Body of pancreas (tissue), 4 donors: ENCODE data around the gene CHCHD3.

Experiments used
- POLR2A ChIP-seq, 3 donors: fragments of 450-650 bp; IDR thresholded peaks; one replicate each; pipeline ENCODE4 v1.6.1; 2016; ENCODE audit warnings: antibody characterized with exemption in 3 of 3, mild to moderate bottlenecking in 2 of 3
- TF ChIP-seq, protein P1 (sequence below), 7 experiments: fragments of 450-650 bp in 4 of 7; fragments of 200-600 bp in 3 of 7; sonication (generic) in 3 of 7; IDR thresholded peaks; one replicate each; pipeline ENCODE4 v1.5.1; 2016 to 2019; ENCODE audit warnings: antibody characterized with exemption in 7 of 7

DNA sequence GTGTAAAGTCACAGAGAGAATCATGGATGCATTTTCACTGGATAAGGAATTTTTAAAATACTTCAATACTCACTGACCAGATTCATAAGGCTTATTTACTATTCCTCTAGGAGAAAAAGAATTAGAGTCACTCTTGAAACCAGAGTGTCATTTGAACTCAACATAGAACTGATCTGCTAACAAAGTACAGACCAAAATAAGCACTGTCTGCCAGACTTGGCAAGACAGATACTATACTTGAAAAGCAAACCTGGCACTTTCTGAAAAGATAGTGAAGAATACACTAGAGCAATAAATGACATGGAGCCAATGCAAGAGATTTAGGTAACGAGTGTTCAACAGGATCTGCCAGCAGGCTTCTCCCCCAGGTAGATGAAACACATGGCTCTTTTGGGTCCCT lies 215.3 kb downstream of the CHCHD3 start:
- TF ChIP-seq, protein P1, sequence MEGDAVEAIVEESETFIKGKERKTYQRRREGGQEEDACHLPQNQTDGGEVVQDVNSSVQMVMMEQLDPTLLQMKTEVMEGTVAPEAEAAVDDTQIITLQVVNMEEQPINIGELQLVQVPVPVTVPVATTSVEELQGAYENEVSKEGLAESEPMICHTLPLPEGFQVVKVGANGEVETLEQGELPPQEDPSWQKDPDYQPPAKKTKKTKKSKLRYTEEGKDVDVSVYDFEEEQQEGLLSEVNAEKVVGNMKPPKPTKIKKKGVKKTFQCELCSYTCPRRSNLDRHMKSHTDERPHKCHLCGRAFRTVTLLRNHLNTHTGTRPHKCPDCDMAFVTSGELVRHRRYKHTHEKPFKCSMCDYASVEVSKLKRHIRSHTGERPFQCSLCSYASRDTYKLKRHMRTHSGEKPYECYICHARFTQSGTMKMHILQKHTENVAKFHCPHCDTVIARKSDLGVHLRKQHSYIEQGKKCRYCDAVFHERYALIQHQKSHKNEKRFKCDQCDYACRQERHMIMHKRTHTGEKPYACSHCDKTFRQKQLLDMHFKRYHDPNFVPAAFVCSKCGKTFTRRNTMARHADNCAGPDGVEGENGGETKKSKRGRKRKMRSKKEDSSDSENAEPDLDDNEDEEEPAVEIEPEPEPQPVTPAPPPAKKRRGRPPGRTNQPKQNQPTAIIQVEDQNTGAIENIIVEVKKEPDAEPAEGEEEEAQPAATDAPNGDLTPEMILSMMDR (IDR thresholded peaks at IDR 0.05): no peak
- TF ChIP-seq POLR2A (IDR thresholded peaks at IDR 0.05): no peak
